ENCODE measurements around the gene PDE3B. TPM values are rescaled to one million over a fixed set of nuclear protein-coding genes. Genes with fewer than 3 reads are reported as not detected.
"Not testable (repeated sequence)": the region's sequence is repeated elsewhere in the genome, so short reads cannot be mapped to it uniquely, and the experiment has no call there.

PDE3B gene
- polyA plus RNA-seq, 1 experiment = 0.10 TPM

DNA sequence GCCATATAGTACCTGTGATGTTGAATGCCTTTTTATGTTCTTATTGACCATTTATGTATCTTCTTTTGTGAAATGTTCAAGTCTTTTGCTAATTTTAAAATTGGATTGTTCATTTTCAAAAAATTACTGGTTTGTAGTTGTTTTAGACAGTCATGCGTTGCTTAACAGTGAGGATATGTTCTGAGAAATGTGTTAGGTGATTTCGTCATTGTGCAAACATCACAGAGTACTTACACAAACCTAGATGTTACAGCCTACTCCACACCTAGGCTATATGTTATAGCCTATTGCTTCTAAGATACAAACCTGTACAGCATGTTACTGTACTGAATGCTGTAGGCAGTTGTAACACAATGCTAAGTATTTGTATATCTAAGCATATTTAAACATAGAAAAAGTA, 32.5 kb downstream of the PDE3B start:
- TF ChIP-seq, protein P1, sequence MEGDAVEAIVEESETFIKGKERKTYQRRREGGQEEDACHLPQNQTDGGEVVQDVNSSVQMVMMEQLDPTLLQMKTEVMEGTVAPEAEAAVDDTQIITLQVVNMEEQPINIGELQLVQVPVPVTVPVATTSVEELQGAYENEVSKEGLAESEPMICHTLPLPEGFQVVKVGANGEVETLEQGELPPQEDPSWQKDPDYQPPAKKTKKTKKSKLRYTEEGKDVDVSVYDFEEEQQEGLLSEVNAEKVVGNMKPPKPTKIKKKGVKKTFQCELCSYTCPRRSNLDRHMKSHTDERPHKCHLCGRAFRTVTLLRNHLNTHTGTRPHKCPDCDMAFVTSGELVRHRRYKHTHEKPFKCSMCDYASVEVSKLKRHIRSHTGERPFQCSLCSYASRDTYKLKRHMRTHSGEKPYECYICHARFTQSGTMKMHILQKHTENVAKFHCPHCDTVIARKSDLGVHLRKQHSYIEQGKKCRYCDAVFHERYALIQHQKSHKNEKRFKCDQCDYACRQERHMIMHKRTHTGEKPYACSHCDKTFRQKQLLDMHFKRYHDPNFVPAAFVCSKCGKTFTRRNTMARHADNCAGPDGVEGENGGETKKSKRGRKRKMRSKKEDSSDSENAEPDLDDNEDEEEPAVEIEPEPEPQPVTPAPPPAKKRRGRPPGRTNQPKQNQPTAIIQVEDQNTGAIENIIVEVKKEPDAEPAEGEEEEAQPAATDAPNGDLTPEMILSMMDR (IDR thresholded peaks at IDR 0.05; ENCODE audit: low read depth, low read length) = no peak
- Histone ChIP-seq H3K4me3 (ENCODE audit: low read depth, low read length) (no peak overlapping the region), H3K27me3 (ENCODE audit: control insufficient read depth, insufficient read depth, low read length) (no peaks in the 10 kb centered on the region), H3K27ac (ENCODE audit: low read depth, low read length) (no peak overlapping the region), H3K9me3 (ENCODE audit: control insufficient read depth, insufficient read depth, low read length) (no peaks in the 10 kb centered on the region)
- DNase-seq (ENCODE audit: low read depth, low spot score) = no peak
- POLR2A ChIA-PET = no interaction called here
- CTCF ChIA-PET = no interaction called here

- H3K4me3 ChIP-seq (ENCODE audit: low read depth, low read length) = no peak overlapping the region
- H3K27ac ChIP-seq (ENCODE audit: low read depth, low read length) = no peak overlapping the region
- no peak for DNase-seq (ENCODE audit: low read depth, low spot score)
- POLR2A ChIA-PET = no interaction called here
- H3K27me3 ChIP-seq (ENCODE audit: control insufficient read depth, insufficient read depth, low read length) = no peaks in the 10 kb centered on the region
- TF ChIP-seq, protein P1 (IDR thresholded peaks at IDR 0.05; ENCODE audit: low read depth, low read length) = no peak
- CTCF ChIA-PET = no interaction called here
- H3K9me3 ChIP-seq (ENCODE audit: control insufficient read depth, insufficient read depth, low read length) = no peaks in the 10 kb centered on the region
Observed at GRCh38 chr11:14677146-14677545, 33.5 kb downstream of the PDE3B start.

GRCh38 chr11:14678350-14678749, 34.7 kb downstream of the PDE3B start:
- H3K27me3 ChIP-seq (ENCODE audit: control insufficient read depth, insufficient read depth, low read length) = no peaks in the 10 kb centered on the region
- no peak for DNase-seq (ENCODE audit: low read depth, low spot score)
- ChIA-PET CTCF (no interaction called here), POLR2A (no interaction called here)
- no peaks in the 10 kb centered on the region for H3K9me3 ChIP-seq (ENCODE audit: control insufficient read depth, insufficient read depth, low read length)
- no peak overlapping the region for H3K4me3 ChIP-seq (ENCODE audit: low read depth, low read length)
- TF ChIP-seq, protein P1 (IDR thresholded peaks at IDR 0.05; ENCODE audit: low read depth, low read length) = no peak
- H3K27ac ChIP-seq (ENCODE audit: low read depth, low read length) = no peak overlapping the region

- Histone ChIP-seq H3K27me3 (ENCODE audit: control insufficient read depth, insufficient read depth, low read length) (no peaks in the 10 kb centered on the region), H3K27ac (ENCODE audit: low read depth, low read length) (no peak overlapping the region), H3K4me3 (ENCODE audit: low read depth, low read length) (no peak overlapping the region), H3K9me3 (ENCODE audit: control insufficient read depth, insufficient read depth, low read length) (no peaks in the 10 kb centered on the region)
- TF ChIP-seq, protein P1 (IDR thresholded peaks at IDR 0.05; ENCODE audit: low read depth, low read length) = no peak
- ChIA-PET POLR2A (no interaction called here), CTCF (no interaction called here)
- DNase-seq (ENCODE audit: low read depth, low spot score) = no peak
Observed at GRCh38 chr11:14679662-14680061, 36.1 kb downstream of the PDE3B start.

- H3K27ac ChIP-seq (ENCODE audit: low read depth, low read length); DNase-seq (ENCODE audit: low read depth, low spot score); H3K9me3 ChIP-seq (ENCODE audit: control insufficient read depth, insufficient read depth, low read length); CTCF ChIA-PET; H3K4me3 ChIP-seq (ENCODE audit: low read depth, low read length); POLR2A ChIA-PET; H3K27me3 ChIP-seq (ENCODE audit: control insufficient read depth, insufficient read depth, low read length): not testable (repeated sequence)
Observed at GRCh38 chr11:14684234-14684915, 40.8 kb downstream of the PDE3B start.
